ENCODE results near the gene EYA3.

Gene EYA3

DNA sequence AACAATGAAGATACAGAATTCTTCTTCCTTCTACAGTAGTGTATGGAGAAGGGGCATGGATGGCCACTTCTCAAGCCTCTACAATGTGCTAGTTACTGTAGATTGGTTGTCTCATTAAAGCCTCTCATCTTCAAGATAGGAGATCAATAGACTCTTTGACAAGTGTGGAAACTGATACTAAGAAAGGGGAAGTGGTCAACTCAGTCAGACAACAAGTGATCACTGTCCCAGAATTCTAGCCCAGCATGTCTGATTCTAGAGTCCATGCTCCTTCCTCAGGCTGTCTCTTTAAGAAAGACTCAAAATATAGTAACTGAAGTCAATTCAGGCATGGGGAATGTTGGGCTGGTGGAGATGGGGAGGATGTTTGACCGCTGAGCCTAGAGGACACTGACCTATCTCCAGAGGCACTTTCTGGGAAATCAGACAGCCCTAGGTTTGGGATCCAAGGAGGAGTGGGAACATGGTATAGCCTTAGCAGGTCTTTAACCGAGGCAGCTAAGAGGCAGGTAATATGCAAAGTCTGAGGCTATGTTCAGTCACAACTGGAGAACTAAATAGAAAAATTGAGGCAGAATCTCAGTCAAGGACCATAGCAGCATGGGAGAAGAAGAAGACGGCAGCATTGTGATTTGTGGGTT, 39.3 kb upstream of the EYA3 start:
- Histone ChIP-seq H3K4me1 (ENCODE audit: control insufficient read depth in 5 of 5, insufficient read depth in 5 of 5, low read length in 5 of 5) (peaks cover 0 to 22% (median 10%) of the 10 kb centered on the region in 5 donors), H3K27ac (ENCODE audit: low read depth, low read length) (no peak overlapping the region), H3K27me3 (ENCODE audit: control insufficient read depth in 5 of 5, insufficient read depth in 4 of 5, low read length in 5 of 5) (peaks cover 0 to 2% (median 0%) of the 10 kb centered on the region in 5 donors)

DNA sequence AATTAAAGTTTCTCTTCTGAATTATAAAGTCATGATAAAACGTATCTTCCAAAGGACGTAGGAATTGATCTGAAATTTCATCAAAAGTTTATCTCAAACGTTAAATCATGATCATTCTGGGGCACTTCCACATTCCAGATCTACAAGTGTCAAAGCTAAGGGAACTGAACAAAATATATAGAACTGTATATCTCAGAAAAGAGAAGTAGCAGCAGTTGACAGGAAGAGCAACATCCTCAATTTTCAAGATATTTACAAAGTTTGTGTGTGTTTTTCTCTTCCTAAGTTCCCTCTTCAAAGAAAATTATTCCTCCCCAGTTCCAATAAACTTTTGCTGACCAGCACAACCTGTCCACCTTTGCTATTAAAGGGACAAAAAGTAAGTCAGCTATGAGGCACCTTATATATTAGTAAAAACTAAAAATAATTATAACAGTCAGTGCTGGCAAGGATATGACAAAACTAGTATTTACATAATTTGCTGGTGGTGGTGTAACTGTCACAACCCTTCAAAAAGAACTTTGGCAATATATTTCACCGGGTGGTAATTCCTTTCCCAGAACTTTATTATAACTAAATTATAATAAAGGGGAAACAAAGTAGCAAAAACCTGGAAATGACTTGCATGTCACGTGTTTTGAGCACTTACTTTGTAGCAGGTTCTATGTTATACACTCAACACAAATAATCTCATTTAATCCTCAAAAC, 38.5 kb upstream of the EYA3 start:
- H3K9me3 ChIP-seq (ENCODE audit: control insufficient read depth in 5 of 5, low read length in 5 of 5), result no peaks in the 10 kb centered on the region
- H3K9ac ChIP-seq (ENCODE audit: low read length in 5 of 5), result no peak overlapping the region
- no peak overlapping the region for H3K4me3 ChIP-seq (ENCODE audit: low read depth in 1 of 5, low read length in 5 of 5)
- peaks cover 0 to 2% (median 0%) of the 10 kb centered on the region in 5 donors for H3K27me3 ChIP-seq (ENCODE audit: control insufficient read depth in 5 of 5, insufficient read depth in 4 of 5, low read length in 5 of 5)
- no peaks in the 10 kb centered on the region for H3K36me3 ChIP-seq (ENCODE audit: control insufficient read depth in 5 of 5, insufficient read depth in 5 of 5, low read length in 5 of 5)
- no peak overlapping the region for H3K27ac ChIP-seq (ENCODE audit: low read depth, low read length)
- peaks cover 0 to 21% (median 10%) of the 10 kb centered on the region in 5 donors for H3K4me1 ChIP-seq (ENCODE audit: control insufficient read depth in 5 of 5, insufficient read depth in 5 of 5, low read length in 5 of 5)

More for the DNA sequence above, 39.3 kb upstream of the EYA3 start:
- Histone ChIP-seq H3K9ac (ENCODE audit: low read length in 5 of 5) (no peak overlapping the region), H3K4me3 (ENCODE audit: low read depth in 1 of 5, low read length in 5 of 5) (no peak overlapping the region), H3K36me3 (ENCODE audit: control insufficient read depth in 5 of 5, insufficient read depth in 5 of 5, low read length in 5 of 5) (no peaks in the 10 kb centered on the region), H3K9me3 (ENCODE audit: control insufficient read depth in 5 of 5, low read length in 5 of 5) (no peaks in the 10 kb centered on the region)

DNA sequence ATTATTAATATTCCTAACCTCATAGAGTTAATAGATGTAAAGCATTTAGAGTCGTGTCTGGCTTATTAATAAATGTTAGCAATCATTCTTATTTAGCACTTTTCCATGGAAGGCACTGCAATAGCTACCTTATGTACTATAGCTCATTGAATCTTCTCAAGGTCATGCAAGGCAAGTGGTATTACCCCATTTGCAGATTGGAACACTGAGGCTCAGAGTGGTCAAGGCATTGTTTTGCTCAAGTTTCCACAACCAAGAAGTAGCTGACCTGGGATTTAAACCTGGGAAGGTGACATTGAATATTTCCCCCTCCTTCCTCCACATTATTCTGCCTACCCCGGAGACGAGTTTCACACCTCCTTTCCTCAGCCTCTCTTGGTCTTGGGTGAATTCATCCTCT, 37.8 kb upstream of the EYA3 start:
- no peak overlapping the region for H3K27ac ChIP-seq (ENCODE audit: low read depth, low read length)
- peak overlapping the region in 1 of 5 donors; percentile 17 for H3K4me3 ChIP-seq (ENCODE audit: low read depth in 1 of 5, low read length in 5 of 5)
- H3K27me3 ChIP-seq (ENCODE audit: control insufficient read depth in 5 of 5, insufficient read depth in 4 of 5, low read length in 5 of 5), result peaks cover 0 to 2% (median 0%) of the 10 kb centered on the region in 5 donors
- H3K9me3 ChIP-seq (ENCODE audit: control insufficient read depth in 5 of 5, low read length in 5 of 5), result no peaks in the 10 kb centered on the region
- peaks cover 0 to 22% (median 10%) of the 10 kb centered on the region in 5 donors for H3K4me1 ChIP-seq (ENCODE audit: control insufficient read depth in 5 of 5, insufficient read depth in 5 of 5, low read length in 5 of 5)
- H3K36me3 ChIP-seq (ENCODE audit: control insufficient read depth in 5 of 5, insufficient read depth in 5 of 5, low read length in 5 of 5), result no peaks in the 10 kb centered on the region
- H3K9ac ChIP-seq (ENCODE audit: low read length in 5 of 5), result no peak overlapping the region

DNA sequence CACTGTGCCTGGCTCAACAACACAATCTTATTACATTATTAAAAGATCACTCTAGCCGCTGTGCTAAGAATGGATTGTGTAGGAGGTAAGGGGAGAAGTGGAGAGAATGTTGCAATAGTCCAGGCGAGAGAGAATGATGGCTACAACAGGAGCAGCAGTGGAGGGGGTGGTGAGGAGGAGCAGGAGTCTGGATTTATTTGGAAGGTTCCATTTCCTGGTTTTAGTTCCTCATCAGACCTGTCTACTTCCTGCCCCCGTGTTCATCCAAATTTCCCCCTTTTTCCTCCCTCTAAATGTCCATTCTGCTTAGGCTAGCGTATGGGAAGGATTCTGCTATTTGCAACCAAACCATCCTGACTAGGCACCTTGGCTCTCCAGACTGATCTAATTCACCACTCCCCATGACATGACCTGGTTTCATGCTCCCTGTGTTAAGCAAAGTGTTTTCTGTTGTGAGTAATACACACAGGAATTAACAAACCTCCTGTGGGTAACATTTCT, 35.1 kb upstream of the EYA3 start:
- Histone ChIP-seq H3K27me3 (ENCODE audit: control insufficient read depth in 5 of 5, insufficient read depth in 4 of 5, low read length in 5 of 5) (no peaks in the 10 kb centered on the region), H3K9ac (ENCODE audit: low read length in 5 of 5) (peak overlapping the region in 1 of 5 donors; percentile 4), H3K27ac (ENCODE audit: low read depth, low read length) (no peak overlapping the region)

DNA sequence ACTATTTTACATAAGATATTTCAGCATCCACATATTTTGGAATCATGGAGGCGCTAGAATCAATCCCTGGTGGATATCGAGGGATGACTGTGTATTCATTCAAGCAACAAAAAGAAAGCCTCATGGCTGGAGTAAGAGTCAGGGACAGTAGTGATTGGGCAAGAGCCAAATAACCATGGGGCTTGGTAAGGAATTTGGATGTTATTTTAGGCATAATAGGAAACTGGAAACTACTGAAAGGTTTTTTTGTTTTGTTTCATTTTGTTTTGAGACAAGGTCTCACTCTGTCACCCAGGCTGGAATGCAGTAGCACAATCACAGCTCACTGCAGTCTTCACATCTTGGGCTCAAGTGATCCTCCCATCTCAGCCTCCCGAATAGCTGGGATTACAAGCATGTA, 33.8 kb upstream of the EYA3 start:
- H3K9ac ChIP-seq (ENCODE audit: low read length in 5 of 5), result no peak overlapping the region
- no peaks in the 10 kb centered on the region for H3K9me3 ChIP-seq (ENCODE audit: control insufficient read depth in 5 of 5, low read length in 5 of 5)
- H3K27ac ChIP-seq (ENCODE audit: low read depth, low read length), result no peak overlapping the region
- H3K4me3 ChIP-seq (ENCODE audit: low read depth in 1 of 5, low read length in 5 of 5), result no peak overlapping the region
- peaks cover 0 to 9% (median 3%) of the 10 kb centered on the region in 5 donors for H3K4me1 ChIP-seq (ENCODE audit: control insufficient read depth in 5 of 5, insufficient read depth in 5 of 5, low read length in 5 of 5)
- H3K36me3 ChIP-seq (ENCODE audit: control insufficient read depth in 5 of 5, insufficient read depth in 5 of 5, low read length in 5 of 5), result no peaks in the 10 kb centered on the region
- H3K27me3 ChIP-seq (ENCODE audit: control insufficient read depth in 5 of 5, insufficient read depth in 4 of 5, low read length in 5 of 5), result no peaks in the 10 kb centered on the region

More for the DNA sequence above, 35.1 kb upstream of the EYA3 start:
- no peaks in the 10 kb centered on the region for H3K9me3 ChIP-seq (ENCODE audit: control insufficient read depth in 5 of 5, low read length in 5 of 5)
- H3K4me3 ChIP-seq (ENCODE audit: low read depth in 1 of 5, low read length in 5 of 5), result no peak overlapping the region
- H3K36me3 ChIP-seq (ENCODE audit: control insufficient read depth in 5 of 5, insufficient read depth in 5 of 5, low read length in 5 of 5), result no peaks in the 10 kb centered on the region
- H3K4me1 ChIP-seq (ENCODE audit: control insufficient read depth in 5 of 5, insufficient read depth in 5 of 5, low read length in 5 of 5), result peaks cover 0 to 16% (median 3%) of the 10 kb centered on the region in 5 donors

DNA sequence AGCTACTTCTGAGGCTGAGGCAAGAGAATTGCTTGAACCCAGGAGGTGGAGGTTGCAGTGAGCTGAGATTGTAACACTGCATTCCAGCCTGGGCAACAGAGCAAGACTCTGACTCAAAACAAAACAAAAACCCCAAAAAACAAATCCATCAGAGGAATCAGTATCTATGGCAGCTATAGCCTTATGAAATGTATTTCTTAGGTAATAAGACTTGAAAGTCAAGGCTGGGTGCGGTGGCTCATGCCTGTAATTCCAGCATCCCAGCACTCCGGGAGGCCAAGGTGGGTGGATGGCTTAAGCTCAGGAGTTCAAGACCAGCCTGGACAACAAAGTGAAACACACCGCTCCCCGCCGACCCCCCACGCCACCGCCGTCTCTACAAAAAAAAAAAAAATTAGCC, 31.1 kb upstream of the EYA3 start:
- H3K9ac ChIP-seq (ENCODE audit: low read length in 5 of 5), result no peak overlapping the region
- H3K36me3 ChIP-seq (ENCODE audit: control insufficient read depth in 5 of 5, insufficient read depth in 5 of 5, low read length in 5 of 5), result no peaks in the 10 kb centered on the region
- no peaks in the 10 kb centered on the region for H3K27me3 ChIP-seq (ENCODE audit: control insufficient read depth in 5 of 5, insufficient read depth in 4 of 5, low read length in 5 of 5)
- H3K4me1 ChIP-seq (ENCODE audit: control insufficient read depth in 5 of 5, insufficient read depth in 5 of 5, low read length in 5 of 5), result peaks cover 0 to 9% (median 0%) of the 10 kb centered on the region in 5 donors
- H3K27ac ChIP-seq (ENCODE audit: low read depth, low read length), result no peak overlapping the region
- no peak overlapping the region for H3K4me3 ChIP-seq (ENCODE audit: low read depth in 1 of 5, low read length in 5 of 5)
- H3K9me3 ChIP-seq (ENCODE audit: control insufficient read depth in 5 of 5, low read length in 5 of 5), result no peaks in the 10 kb centered on the region

DNA sequence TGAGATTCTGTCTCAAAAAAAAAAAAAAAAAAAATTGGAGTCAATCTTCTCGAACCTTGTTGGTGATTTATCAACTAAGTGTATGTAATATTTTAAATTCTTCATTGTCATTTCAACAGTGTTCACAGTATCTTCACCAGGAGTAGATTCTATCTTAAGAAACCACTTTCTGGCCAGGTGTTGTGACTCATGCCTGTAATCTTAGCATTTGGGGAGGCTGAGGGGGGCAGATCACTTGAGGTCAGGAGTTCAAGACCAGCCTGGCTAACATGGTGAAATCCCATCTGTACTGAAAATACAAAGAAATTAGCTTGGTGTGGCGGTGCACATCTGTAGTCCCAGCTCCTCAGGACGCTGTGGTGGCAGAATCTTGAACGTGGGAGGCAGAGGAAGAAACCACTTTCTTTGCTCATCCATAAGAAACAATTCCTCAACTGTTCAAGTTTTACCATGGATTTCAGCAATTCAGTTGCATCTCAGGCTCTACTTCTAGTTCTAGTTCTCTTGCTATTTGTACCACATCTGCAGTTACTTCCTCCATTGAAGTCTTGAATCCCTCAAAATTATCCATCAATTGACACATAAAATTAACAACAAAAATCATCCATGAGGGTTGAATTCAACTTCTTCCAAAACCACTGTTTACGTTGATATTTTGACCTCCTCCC, 30.4 kb upstream of the EYA3 start:
- no peak overlapping the region for H3K27ac ChIP-seq (ENCODE audit: low read depth, low read length)
- no peak overlapping the region for H3K9ac ChIP-seq (ENCODE audit: low read length in 5 of 5)
- H3K9me3 ChIP-seq (ENCODE audit: control insufficient read depth in 5 of 5, low read length in 5 of 5), result no peaks in the 10 kb centered on the region
- H3K36me3 ChIP-seq (ENCODE audit: control insufficient read depth in 5 of 5, insufficient read depth in 5 of 5, low read length in 5 of 5), result no peaks in the 10 kb centered on the region
- peaks cover 0 to 9% (median 0%) of the 10 kb centered on the region in 5 donors for H3K4me1 ChIP-seq (ENCODE audit: control insufficient read depth in 5 of 5, insufficient read depth in 5 of 5, low read length in 5 of 5)
- H3K27me3 ChIP-seq (ENCODE audit: control insufficient read depth in 5 of 5, insufficient read depth in 4 of 5, low read length in 5 of 5), result no peaks in the 10 kb centered on the region
- no peak overlapping the region for H3K4me3 ChIP-seq (ENCODE audit: low read depth in 1 of 5, low read length in 5 of 5)

DNA sequence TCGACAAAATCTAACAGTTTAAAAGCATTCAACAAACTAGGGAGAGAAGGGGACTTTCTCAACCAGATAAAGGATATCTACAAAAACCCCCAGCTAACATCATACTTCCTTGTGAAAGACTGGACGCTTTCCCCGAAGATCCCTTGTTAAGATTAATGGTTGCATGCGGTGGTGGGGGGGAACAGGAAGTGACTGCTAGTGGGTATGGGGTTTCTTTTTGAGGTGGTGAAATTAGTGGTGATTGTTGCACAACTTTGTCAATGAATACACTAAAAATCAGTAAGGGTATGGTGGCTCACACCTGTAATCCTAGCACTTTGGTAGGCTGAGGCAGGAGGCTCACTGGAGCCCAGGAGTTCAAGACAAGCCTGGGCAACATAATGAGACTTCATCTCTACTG, 26.9 kb upstream of the EYA3 start:
- Histone ChIP-seq H3K27me3 (ENCODE audit: control insufficient read depth in 5 of 5, insufficient read depth in 4 of 5, low read length in 5 of 5) (no peaks in the 10 kb centered on the region), H3K27ac (ENCODE audit: low read depth, low read length) (no peak overlapping the region), H3K4me3 (ENCODE audit: low read depth in 1 of 5, low read length in 5 of 5) (no peak overlapping the region), H3K9me3 (ENCODE audit: control insufficient read depth in 5 of 5, low read length in 5 of 5) (no peaks in the 10 kb centered on the region), H3K9ac (ENCODE audit: low read length in 5 of 5) (no peak overlapping the region), H3K4me1 (ENCODE audit: control insufficient read depth in 5 of 5, insufficient read depth in 5 of 5, low read length in 5 of 5) (no peaks in the 10 kb centered on the region), H3K36me3 (ENCODE audit: control insufficient read depth in 5 of 5, insufficient read depth in 5 of 5, low read length in 5 of 5) (no peaks in the 10 kb centered on the region)

DNA sequence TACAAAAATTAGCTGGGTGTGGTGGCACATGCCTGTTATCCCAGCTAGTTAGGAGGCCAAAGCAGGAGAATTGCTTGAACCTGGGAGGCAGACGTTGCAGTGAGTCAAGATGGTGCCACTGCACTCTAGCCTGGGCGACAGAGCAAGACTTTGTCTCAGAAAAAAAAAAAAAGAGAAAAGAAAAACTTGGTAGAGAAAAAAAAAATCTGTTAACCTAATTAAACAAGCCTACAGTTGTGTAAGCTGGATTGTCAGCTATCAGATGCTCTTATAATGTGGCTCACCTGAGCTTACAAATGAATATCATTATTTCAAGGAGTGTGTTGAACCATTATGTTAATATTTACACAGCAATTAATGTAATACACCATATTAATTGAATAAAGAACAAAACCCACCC, 26.4 kb upstream of the EYA3 start:
- Histone ChIP-seq H3K9me3 (ENCODE audit: control insufficient read depth in 5 of 5, low read length in 5 of 5) (no peaks in the 10 kb centered on the region), H3K36me3 (ENCODE audit: control insufficient read depth in 5 of 5, insufficient read depth in 5 of 5, low read length in 5 of 5) (no peaks in the 10 kb centered on the region), H3K9ac (ENCODE audit: low read length in 5 of 5) (no peak overlapping the region), H3K27ac (ENCODE audit: low read depth, low read length) (no peak overlapping the region), H3K4me3 (ENCODE audit: low read depth in 1 of 5, low read length in 5 of 5) (no peak overlapping the region), H3K27me3 (ENCODE audit: control insufficient read depth in 5 of 5, insufficient read depth in 4 of 5, low read length in 5 of 5) (no peaks in the 10 kb centered on the region), H3K4me1 (ENCODE audit: control insufficient read depth in 5 of 5, insufficient read depth in 5 of 5, low read length in 5 of 5) (no peaks in the 10 kb centered on the region)

DNA sequence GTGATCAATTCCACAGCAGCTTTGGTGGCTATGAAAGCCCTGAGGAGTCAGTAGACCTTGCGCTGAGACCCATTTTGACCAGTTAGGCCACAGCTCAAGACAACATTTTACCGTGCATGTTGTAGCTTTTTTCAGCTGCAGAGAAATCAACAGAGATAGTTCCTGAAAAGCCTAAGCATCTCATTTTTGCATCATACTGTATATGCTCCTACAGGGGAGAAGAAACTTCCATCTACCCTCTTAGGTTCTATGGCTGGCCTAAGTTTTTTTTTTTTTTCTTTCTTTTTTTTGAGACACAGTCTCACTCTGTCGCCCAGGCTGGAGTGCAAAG, 24.8 kb upstream of the EYA3 start:
- no peaks in the 10 kb centered on the region for H3K9me3 ChIP-seq (ENCODE audit: control insufficient read depth in 5 of 5, low read length in 5 of 5)
- no peaks in the 10 kb centered on the region for H3K36me3 ChIP-seq (ENCODE audit: control insufficient read depth in 5 of 5, insufficient read depth in 5 of 5, low read length in 5 of 5)
- no peaks in the 10 kb centered on the region for H3K4me1 ChIP-seq (ENCODE audit: control insufficient read depth in 5 of 5, insufficient read depth in 5 of 5, low read length in 5 of 5)
- no peak overlapping the region for H3K27ac ChIP-seq (ENCODE audit: low read depth, low read length)
- no peak overlapping the region for H3K4me3 ChIP-seq (ENCODE audit: low read depth in 1 of 5, low read length in 5 of 5)
- no peaks in the 10 kb centered on the region for H3K27me3 ChIP-seq (ENCODE audit: control insufficient read depth in 5 of 5, insufficient read depth in 4 of 5, low read length in 5 of 5)
- no peak overlapping the region for H3K9ac ChIP-seq (ENCODE audit: low read length in 5 of 5)

All from subcutaneous abdominal adipose tissue (tissue), 5 donors.